HUES6 (cell line): ENCODE data around the gene POLR1D.

Experiments used
- H3K27ac ChIP-seq: 2 replicates; pipeline ENCODE4 v1.7.0; 2013; ENCODE audit warnings: low read depth, mild to moderate bottlenecking, low read length, inconsistent platforms
- H3K27me3 ChIP-seq: 2 replicates; pipeline ENCODE4 v1.6.1; 2013; ENCODE audit warnings: low read length; ENCODE audit not compliant: control insufficient read depth, insufficient read depth
- H3K36me3 ChIP-seq: 2 replicates; pipeline ENCODE4 v1.6.1; 2013; ENCODE audit warnings: low read length; ENCODE audit not compliant: control insufficient read depth, insufficient read depth
- H3K4me1 ChIP-seq: 2 replicates; pipeline ENCODE4 v1.6.1; 2013; ENCODE audit warnings: low read length; ENCODE audit not compliant: control insufficient read depth, insufficient read depth
- H3K4me3 ChIP-seq: 2 replicates; pipeline ENCODE4 v1.5.1; 2013; ENCODE audit warnings: low read depth, low read length
- H3K9ac ChIP-seq: one replicate; pipeline ENCODE4 v1.6.1; 2013; ENCODE audit warnings: mild to moderate bottlenecking, low read length
- H3K9me3 ChIP-seq: 2 replicates; pipeline ENCODE4 v1.6.1; 2013; ENCODE audit warnings: low read depth, low read length; ENCODE audit not compliant: control insufficient read depth, insufficient read depth

The POLR1D gene

DNA sequence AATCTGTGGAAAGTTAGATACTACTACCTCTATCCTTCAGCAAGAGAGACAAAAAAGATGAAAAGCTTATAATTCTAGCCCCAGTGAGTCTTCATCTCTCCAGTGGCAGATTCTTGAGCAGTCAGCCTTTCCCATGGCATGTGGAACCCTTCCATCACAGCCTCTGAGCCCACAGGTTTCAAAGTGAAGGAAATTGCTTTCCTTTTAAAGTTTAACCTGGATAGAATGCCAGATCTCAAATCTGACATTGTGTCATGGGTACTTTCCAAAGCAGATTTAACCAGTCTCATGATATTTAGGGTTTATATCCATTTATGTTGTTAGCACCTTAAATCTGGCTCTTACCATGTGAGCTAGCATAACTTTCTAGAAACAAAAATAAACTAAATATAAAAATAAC, 39.3 kb downstream of the POLR1D start:
- H3K4me1 ChIP-seq: peaks cover 9% of the 10 kb centered on the region; the same call in 1 of the 2 replicates
- no peaks in the 10 kb centered on the region for H3K27me3 ChIP-seq
- no peaks in the 10 kb centered on the region for H3K9me3 ChIP-seq
- H3K36me3 ChIP-seq: no peaks in the 10 kb centered on the region
- no peak overlapping the region for H3K27ac ChIP-seq
- no peak overlapping the region for H3K9ac ChIP-seq
- H3K4me3 ChIP-seq: no peak overlapping the region

DNA sequence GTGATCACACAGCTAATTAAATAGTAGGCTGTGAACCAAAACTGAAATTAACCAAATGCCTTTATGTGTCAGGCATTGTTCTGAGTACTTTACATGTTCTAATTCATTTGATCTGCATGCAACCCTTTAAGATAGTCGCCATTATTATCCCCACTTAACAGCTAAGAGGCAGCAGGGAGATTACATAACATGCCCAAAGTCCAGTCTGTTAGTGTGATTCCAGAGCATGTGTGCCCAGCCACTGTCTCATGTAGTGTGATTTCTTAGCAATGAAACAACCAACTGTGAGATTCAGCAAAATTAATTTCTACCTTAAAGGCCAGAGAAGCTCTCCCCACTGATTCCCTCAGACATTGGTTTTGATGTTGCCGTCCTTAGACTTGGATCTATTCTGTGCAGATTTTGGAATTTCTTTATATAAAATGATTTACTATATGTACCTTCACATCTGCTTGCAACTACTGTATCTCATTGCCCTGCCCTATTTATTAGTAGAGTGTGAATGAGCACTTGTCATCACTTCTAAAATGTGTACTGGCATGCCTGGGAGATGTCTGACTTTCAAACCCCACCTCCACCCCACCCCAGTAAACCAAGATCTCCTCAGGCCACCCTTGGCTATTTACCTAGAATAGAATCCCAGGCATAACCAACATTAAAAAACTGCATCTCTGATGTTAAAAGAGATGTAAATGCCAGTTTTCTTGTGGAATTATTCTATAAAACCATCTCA, 41.2 kb downstream of the POLR1D start:
- Histone ChIP-seq H3K36me3 (peaks cover 5% of the 10 kb centered on the region; the same call in 1 of the 2 replicates), H3K4me1 (peaks cover 9% of the 10 kb centered on the region; the same call in 1 of the 2 replicates), H3K27ac (no peak overlapping the region), H3K9ac (no peak overlapping the region), H3K9me3 (no peaks in the 10 kb centered on the region), H3K4me3 (no peak overlapping the region), H3K27me3 (no peaks in the 10 kb centered on the region)

DNA sequence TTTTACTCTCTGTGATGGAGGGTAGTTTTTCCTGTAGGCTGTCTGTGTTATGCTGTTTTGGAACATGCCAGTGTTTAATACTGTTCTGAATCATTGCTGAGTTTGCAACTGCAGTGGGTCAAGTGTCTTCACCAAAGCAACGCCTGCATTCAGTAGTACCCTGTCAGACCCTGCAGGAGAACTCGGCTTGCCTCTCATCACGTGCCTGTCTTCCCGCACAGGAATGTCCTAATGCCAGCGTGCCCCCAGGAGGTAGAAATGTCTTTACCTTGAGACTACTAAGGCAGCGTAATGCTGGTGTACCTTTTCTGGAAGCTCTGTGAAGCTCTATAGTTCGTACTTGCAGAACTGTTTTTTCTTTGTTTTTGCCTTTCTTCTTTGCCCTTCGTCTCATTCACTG, 42.3 kb downstream of the POLR1D start:
- Histone ChIP-seq H3K9me3 (no peaks in the 10 kb centered on the region), H3K27me3 (no peaks in the 10 kb centered on the region), H3K9ac (no peak overlapping the region), H3K36me3 (peaks cover 5% of the 10 kb centered on the region; the same call in 1 of the 2 replicates), H3K4me1 (peaks cover 9% of the 10 kb centered on the region; the same call in 1 of the 2 replicates), H3K27ac (no peak overlapping the region), H3K4me3 (no peak overlapping the region)

DNA sequence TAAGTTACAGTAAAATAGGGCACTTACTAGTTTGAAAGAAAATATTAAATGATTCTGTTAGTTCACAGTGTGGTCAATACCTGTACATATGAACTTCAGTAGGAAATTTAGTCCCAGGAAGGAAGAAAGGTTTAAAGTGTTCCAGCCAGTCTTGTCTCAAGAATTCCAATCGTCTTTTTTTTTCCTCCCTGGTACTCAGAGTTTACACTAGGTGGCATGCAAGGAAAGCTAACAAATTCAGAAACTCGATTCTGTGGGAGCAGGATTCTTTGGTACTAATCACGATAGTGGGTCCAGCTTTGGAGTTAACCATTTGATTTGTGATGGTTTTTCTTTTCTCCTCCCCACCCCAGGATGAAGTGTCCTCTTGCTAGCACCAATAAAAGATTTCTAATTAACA, 43.6 kb downstream of the POLR1D start:
- no peaks in the 10 kb centered on the region for H3K27me3 ChIP-seq
- H3K36me3 ChIP-seq: peaks cover 5% of the 10 kb centered on the region; the same call in 1 of the 2 replicates
- no peaks in the 10 kb centered on the region for H3K9me3 ChIP-seq
- H3K4me1 ChIP-seq: peaks cover 6% of the 10 kb centered on the region; the same call in 1 of the 2 replicates
- no peak overlapping the region for H3K9ac ChIP-seq
- H3K27ac ChIP-seq: no peak overlapping the region
- no peak overlapping the region for H3K4me3 ChIP-seq

DNA sequence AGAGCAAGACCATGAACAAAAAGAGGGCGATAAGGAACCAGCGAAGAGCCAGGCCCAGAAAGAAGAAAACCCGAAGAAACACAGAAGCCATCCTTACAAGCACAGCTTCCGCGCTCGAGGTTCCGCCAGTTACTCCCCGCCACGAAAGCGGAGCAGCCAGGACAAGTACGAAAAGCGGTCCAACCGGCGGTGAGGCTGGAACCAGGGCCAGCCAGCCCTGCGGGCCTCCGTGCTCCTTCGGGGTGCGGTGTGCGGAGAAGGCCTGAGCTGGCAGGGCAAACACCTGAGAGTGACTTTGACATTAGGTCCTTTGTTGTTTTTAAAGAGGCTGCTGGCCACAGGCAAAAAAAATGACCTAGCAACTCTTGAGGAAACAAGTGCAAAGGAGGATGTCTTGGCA, 44.1 kb downstream of the POLR1D start:
- H3K27ac ChIP-seq: no peak overlapping the region
- peaks cover 6% of the 10 kb centered on the region; the same call in 1 of the 2 replicates for H3K4me1 ChIP-seq
- peaks cover 5% of the 10 kb centered on the region; the same call in 1 of the 2 replicates for H3K36me3 ChIP-seq
- H3K4me3 ChIP-seq: no peak overlapping the region
- H3K27me3 ChIP-seq: no peaks in the 10 kb centered on the region
- no peaks in the 10 kb centered on the region for H3K9me3 ChIP-seq
- H3K9ac ChIP-seq: no peak overlapping the region

DNA sequence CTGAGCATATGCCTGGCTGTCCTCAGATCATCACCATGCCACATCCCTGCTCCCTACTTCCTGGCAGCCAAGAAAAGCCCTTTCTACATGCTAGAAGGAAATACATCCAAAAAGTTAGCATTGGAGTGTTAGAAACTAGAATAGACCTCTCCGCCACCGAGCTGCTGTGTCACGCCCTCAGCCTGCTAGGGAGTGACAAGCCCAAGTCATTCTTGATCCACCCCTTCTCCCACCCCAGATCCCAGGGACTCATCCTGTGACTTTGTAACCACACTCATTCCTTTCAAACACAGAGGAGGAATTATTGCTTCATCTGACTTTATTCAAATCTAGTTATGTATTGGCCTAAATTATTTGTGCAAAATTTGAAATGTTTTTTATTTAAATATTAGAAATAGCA, 45.3 kb downstream of the POLR1D start:
- no peak overlapping the region for H3K9ac ChIP-seq
- H3K27me3 ChIP-seq: no peaks in the 10 kb centered on the region
- H3K36me3 ChIP-seq: peaks cover 5% of the 10 kb centered on the region; the same call in 1 of the 2 replicates
- H3K4me1 ChIP-seq: peaks cover 6% of the 10 kb centered on the region; the same call in 1 of the 2 replicates
- no peaks in the 10 kb centered on the region for H3K9me3 ChIP-seq
- no peak overlapping the region for H3K27ac ChIP-seq
- no peak overlapping the region for H3K4me3 ChIP-seq

DNA sequence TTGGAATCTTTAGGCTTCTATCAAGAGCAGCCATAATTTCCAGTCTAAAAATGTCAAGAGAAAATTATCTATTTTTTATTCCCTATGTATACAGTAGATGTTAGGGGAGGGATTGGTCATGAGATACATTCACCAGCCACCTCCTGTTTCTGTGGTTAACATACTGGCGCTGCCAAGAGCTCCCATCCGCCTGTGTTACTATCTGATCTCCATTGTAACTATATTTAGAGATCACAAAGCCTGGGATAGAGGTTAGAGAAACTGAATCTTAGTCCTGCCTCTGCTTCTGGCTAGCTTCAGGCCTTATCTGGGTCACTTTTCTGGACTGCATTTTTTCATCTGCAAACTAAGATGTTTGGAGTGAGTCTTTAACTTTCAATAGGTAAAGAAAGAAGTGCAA, 46.3 kb downstream of the POLR1D start:
- no peak overlapping the region for H3K9ac ChIP-seq

DNA sequence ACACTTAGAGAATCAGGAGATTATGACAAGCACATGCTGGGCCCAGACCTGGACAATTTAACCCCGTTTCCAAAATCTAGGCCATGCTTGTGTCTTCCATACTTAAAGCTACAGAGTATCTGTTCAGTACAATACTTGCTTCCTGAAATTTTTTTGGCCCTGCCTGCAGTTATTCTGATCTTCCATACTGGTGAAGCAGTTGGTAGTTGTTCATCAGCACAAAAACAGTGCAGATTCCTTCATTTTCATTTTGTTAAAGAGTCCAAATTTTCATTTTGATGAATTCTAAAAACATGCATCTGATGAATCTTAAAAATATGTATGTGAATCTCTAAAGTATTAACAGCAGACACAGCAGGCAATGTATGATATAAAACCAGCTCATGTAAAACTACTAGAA, 49.2 kb downstream of the POLR1D start:
- Histone ChIP-seq H3K36me3 (peaks cover 5% of the 10 kb centered on the region; the same call in 1 of the 2 replicates), H3K27ac (no peak overlapping the region), H3K9me3 (no peaks in the 10 kb centered on the region), H3K9ac (no peak overlapping the region), H3K4me1 (no peaks in the 10 kb centered on the region), H3K4me3 (no peak overlapping the region), H3K27me3 (no peaks in the 10 kb centered on the region)

More for the DNA sequence above, 46.3 kb downstream of the POLR1D start:
- H3K36me3 ChIP-seq: peaks cover 5% of the 10 kb centered on the region; the same call in 1 of the 2 replicates
- H3K9me3 ChIP-seq: no peaks in the 10 kb centered on the region
- peaks cover 6% of the 10 kb centered on the region; the same call in 1 of the 2 replicates for H3K4me1 ChIP-seq
- no peak overlapping the region for H3K27ac ChIP-seq
- H3K4me3 ChIP-seq: no peak overlapping the region
- H3K27me3 ChIP-seq: no peaks in the 10 kb centered on the region

DNA sequence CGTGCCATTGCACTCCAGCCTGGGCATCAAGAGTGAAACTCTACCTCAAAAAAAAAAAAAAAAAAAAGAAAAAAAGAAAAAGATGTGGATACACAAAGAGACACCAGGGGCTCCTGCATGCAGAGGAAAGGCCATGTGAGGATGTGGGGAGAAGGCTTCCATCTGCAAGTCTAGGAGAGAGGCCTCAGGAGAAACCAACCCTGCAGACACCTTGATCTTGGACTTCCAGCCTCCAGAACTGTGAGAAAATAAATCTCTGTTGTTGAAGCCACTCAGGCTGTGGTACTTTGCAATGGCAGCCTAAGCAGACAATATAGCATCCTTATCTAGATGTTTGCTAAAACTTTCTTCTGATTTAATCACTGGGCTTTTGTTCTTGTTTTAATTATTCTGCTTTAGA, 50.3 kb downstream of the POLR1D start:
- H3K27me3 ChIP-seq: no peaks in the 10 kb centered on the region
- peaks cover under 1% of the 10 kb centered on the region; the same call in 1 of the 2 replicates for H3K36me3 ChIP-seq
- H3K9me3 ChIP-seq: no peaks in the 10 kb centered on the region
- H3K4me3 ChIP-seq: no peak overlapping the region
- H3K27ac ChIP-seq: no peak overlapping the region
- no peaks in the 10 kb centered on the region for H3K4me1 ChIP-seq
- no peak overlapping the region for H3K9ac ChIP-seq
